Suprapubic skin (tissue), 4 donors: ENCODE measurements around the gene SMIM8.

ENCODE experiments used
- EP300 ChIP-seq: sonication (generic); formaldehyde crosslinking; IDR thresholded peaks from one replicate; pipeline ENCODE4 v1.6.1; 2017; ENCODE audit warnings: antibody characterized with exemption
- POLR2A ChIP-seq, 2 donors: fragments of 450-650 bp; IDR thresholded peaks; one replicate each; pipeline ENCODE4 v1.6.1; 2017; ENCODE audit warnings: antibody characterized with exemption in 2 of 2, mild to moderate bottlenecking in 2 of 2, moderate library complexity in 2 of 2
- POLR2AphosphoS5 ChIP-seq, 3 donors: sonication (generic); formaldehyde crosslinking; IDR thresholded peaks; one replicate each; pipeline ENCODE4 v1.6.1; 2017; ENCODE audit warnings: antibody characterized with exemption in 3 of 3
- TF ChIP-seq, protein P1 (sequence below), 2 donors: fragments of 200-600 bp in 1 of 2; fragments of 450-650 bp in 1 of 2; sonication (generic) in 1 of 2; IDR thresholded peaks; one replicate each; pipeline ENCODE4 v1.5.1; 2016 to 2019; ENCODE audit warnings: antibody characterized with exemption in 2 of 2, mild to moderate bottlenecking in 1 of 2, moderate library complexity in 1 of 2

DNA sequence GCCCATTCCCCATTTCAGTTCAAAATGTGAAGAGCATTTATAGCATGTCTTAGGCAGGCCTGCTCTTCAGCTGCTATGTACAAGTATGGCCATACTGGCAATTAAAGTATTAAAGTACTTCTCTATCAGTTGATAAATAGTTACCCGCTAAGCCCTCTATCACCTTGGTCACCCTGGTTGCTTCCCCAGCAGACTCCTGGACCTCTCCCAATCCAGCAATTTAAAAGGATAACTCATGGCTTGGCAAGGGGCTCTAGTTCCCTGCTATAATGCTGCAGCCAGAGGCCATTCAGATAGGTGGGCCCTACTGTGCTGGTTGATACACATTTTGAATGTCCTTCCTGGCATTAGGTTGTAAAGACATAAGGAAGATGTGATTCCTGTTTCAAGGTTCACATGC lies 29.2 kb downstream of the SMIM8 start:
- TF ChIP-seq, protein P1, sequence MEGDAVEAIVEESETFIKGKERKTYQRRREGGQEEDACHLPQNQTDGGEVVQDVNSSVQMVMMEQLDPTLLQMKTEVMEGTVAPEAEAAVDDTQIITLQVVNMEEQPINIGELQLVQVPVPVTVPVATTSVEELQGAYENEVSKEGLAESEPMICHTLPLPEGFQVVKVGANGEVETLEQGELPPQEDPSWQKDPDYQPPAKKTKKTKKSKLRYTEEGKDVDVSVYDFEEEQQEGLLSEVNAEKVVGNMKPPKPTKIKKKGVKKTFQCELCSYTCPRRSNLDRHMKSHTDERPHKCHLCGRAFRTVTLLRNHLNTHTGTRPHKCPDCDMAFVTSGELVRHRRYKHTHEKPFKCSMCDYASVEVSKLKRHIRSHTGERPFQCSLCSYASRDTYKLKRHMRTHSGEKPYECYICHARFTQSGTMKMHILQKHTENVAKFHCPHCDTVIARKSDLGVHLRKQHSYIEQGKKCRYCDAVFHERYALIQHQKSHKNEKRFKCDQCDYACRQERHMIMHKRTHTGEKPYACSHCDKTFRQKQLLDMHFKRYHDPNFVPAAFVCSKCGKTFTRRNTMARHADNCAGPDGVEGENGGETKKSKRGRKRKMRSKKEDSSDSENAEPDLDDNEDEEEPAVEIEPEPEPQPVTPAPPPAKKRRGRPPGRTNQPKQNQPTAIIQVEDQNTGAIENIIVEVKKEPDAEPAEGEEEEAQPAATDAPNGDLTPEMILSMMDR (IDR thresholded peaks at IDR 0.05), result no peak
- TF ChIP-seq POLR2A (IDR thresholded peaks at IDR 0.05) (no peak), EP300 (no peak), POLR2AphosphoS5 (IDR thresholded peaks at IDR 0.05) (no peak)
